IMR-90 (cell line): ENCODE data around the gene R3HDML.

ENCODE experiments used
- BHLHE40 ChIP-seq: fragments of 150-350 bp; IDR thresholded peaks from 2 replicates; pipeline ENCODE4 v1.6.1; 2016; ENCODE audit warnings: mild to moderate bottlenecking, low read depth, low read length
- MAFK ChIP-seq: IDR thresholded peaks from 2 replicates; pipeline ENCODE4 v1.6.1; 2012; ENCODE audit warnings: low read depth, low read length, improper control_type of control experiment
- POLR2A ChIP-seq: IDR thresholded peaks from 2 replicates; pipeline ENCODE4 v1.6.1; 2012; ENCODE audit warnings: mild to moderate bottlenecking, low read depth, low read length
- RAD21 ChIP-seq: IDR thresholded peaks from 2 replicates; pipeline ENCODE4 v1.6.1; 2012; ENCODE audit warnings: low read length, improper control_type of control experiment
- RCOR1 ChIP-seq: IDR thresholded peaks from 2 replicates; pipeline ENCODE4 v1.6.1; 2012; ENCODE audit warnings: mild to moderate bottlenecking, low read length, improper control_type of control experiment; ENCODE audit not compliant: insufficient replicate concordance
- SMC3 ChIP-seq: fragments of 150-350 bp; IDR thresholded peaks from 2 replicates; pipeline ENCODE4 v1.6.1; 2016; ENCODE audit warnings: low read depth, mild to moderate bottlenecking, antibody characterized with exemption, low read length, moderate library complexity
- TF ChIP-seq, protein P1 (sequence below): conservative IDR thresholded peaks from 2 replicates; pipeline ENCODE4 v1.5.1; 2012; ENCODE audit warnings: mild to moderate bottlenecking, low read depth, low read length, improper control_type of control experiment

- TF ChIP-seq, protein P1, sequence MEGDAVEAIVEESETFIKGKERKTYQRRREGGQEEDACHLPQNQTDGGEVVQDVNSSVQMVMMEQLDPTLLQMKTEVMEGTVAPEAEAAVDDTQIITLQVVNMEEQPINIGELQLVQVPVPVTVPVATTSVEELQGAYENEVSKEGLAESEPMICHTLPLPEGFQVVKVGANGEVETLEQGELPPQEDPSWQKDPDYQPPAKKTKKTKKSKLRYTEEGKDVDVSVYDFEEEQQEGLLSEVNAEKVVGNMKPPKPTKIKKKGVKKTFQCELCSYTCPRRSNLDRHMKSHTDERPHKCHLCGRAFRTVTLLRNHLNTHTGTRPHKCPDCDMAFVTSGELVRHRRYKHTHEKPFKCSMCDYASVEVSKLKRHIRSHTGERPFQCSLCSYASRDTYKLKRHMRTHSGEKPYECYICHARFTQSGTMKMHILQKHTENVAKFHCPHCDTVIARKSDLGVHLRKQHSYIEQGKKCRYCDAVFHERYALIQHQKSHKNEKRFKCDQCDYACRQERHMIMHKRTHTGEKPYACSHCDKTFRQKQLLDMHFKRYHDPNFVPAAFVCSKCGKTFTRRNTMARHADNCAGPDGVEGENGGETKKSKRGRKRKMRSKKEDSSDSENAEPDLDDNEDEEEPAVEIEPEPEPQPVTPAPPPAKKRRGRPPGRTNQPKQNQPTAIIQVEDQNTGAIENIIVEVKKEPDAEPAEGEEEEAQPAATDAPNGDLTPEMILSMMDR, result no peak
- TF ChIP-seq MAFK, result no peak
- no peak for TF ChIP-seq SMC3
- no peak for TF ChIP-seq POLR2A
- TF ChIP-seq RCOR1, result no peak
- TF ChIP-seq RAD21, result no peak
- no peak for TF ChIP-seq BHLHE40
Observed at GRCh38 chr20:44382641-44383040, 45.8 kb downstream of the R3HDML start.
